HL-60/S4 treated with retinoic acid at 250 ng/mL for 4 days and 3 days (cell line): ENCODE measurements around the gene OLFM4.

ENCODE experiments used
- in situ Hi-C: fragments of 300-500 bp; cut with MboI; formaldehyde crosslinking; loops from 2 replicates; pipeline ENCODE4 v1.7.0; 2022; ENCODE audit warnings: low sequenced_read_pairs

OLFM4 gene

DNA sequence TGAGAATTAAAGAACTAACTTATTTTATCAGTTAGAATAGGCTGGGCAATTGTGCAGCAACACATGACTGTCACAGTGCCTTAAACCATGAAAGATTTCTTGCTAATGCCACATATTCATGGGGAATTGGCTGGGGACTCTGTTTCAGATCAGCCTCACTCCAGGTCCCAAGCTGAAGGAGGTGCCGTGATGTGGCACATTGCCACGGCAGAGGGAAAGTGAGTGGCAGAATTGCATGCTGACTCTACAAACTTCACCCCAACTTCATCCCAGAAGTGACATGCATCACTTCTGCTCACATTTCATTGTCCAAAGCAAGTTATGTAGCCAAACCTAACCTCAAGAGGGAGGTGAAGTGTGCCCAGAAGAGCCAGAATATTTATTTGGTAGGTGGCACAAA, 37.8 kb downstream of the OLFM4 start:
- in situ Hi-C loops: no loop called here

DNA sequence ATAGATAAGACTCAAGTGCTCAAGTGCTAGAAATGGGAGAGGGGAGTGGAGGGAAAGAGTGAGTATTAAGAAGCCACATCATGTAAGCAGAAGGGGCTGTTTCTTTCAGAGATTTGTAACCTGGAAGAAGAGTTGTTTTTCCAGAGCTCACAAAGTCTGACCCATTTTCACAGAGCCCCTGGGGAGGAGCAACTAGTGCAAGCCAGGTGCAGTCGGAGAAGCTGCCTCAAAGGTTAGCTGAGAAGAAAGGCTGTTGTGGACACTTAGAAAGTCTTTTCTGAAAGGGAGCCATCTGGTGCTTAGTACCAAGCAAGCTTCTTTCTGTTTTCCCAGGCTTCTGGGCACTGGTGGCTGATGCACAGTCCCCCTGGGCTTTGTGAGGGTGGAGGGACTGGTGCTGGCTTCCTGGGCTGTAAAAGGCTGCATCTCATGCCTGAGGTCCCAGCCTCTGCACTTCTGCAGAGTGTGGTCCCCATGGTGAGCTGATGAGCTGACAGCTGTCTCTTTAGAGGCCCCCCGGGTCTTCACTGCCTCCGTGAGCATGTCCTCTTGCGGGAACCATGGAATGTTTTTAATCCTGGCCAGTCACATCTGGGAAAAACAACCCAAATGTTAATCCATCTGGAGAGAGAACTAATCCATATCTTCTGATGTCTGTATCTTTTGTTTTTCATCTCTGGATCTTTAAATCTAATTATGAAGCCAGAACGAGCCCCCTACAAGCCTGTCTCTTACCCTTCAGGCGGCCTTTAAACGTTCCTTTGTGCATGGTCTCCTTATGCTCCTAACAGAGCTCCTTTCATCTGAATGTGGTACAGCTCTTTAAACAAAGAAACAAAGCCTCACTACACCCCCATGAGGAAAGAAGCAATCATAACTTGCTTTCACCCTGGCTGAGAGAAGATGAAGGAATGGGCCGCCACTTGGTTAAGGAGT, 40.2 kb downstream of the OLFM4 start:
- in situ Hi-C loops: no loop called here

DNA sequence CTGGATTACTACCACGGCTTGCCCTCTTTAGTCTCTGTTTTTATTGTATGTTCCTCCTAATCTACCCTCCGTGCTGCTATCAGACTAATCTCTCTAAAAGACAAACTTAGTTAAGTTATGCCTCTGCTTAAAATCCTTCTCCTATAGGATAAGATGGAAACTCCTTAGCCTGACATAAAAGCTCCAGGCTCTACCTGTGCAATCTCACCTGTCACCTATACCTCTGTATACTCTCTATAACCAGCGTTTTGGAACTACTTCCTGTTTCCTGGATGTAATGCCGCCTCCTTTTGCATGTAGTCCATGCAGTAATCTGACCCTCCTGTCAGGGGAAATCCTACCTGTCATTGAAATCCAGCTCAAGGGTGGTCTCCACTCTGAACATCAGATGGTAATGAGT, 41.2 kb downstream of the OLFM4 start:
- in situ Hi-C loops: no loop called here

DNA sequence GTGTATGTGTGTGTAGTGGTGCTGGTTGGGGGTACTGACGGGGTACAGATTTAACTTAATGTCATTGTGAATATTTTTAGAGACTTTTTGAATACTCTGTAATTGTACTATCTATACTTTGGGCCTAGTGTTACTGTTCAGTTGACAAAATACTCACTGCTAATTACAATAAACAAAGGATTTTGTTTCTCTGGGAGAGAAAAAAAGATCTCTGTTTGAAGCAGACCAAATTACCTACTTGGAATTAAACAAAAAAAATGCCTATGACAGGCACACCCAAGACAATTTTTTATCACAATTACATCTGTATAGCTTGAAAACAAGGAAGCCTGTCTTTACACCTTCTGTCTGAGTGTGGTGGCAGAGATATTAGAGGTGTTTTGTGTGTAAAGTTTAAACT, 45.1 kb downstream of the OLFM4 start:
- in situ Hi-C loops: no loop called here

DNA sequence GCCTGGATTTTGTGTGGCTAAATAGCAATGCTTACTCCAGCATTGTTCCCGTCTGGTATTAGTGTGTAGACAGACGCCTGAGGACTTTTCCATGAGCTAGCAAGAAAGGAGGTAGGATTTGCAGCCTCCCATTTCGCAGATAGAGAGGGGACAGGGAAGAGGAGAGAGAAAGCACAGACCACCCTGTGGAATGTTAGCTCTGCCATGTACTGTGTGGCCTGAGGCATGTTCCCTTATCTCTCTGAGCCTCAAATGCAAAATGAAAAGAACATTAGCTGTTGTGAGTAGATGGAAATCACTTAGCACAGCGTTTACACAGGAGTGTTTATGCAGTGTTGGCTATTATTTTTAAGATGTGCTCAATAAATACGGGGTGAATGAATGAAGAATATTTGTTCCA, 45.5 kb downstream of the OLFM4 start:
- in situ Hi-C loops: no loop called here

DNA sequence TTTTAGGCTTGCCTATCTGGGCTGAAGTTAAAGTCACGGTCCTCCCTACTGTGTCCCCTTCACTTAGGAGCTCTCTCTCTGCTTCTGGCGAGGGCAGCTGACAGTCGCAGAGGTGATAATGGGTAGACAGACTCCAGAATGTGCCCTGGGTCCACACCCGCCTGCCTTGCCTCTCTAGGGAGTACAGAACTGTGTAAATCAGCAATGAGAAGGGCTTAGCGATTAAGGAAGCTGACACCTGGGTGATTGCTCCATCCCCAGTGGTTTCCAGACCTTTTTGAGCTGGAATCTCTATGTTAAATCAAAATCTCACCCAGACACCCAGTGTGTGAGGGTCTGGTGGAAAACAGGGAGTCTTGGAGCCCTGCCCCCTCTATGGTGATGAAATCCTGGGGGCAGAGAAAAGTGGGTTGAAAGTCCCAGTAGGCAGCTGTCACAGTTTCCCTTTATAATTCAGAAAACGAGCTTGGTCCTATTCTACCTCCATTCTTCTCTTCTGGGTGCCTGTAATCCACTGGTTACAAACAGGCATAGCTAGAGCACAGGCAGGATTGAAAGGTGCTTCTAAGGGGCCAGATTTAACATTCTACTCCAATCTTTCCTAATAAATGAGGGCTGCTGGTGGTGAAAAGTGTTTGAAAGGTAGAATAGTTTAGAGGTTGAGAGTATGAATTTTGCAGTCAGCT, 46.9 kb downstream of the OLFM4 start:
- in situ Hi-C loops: no loop called here

DNA sequence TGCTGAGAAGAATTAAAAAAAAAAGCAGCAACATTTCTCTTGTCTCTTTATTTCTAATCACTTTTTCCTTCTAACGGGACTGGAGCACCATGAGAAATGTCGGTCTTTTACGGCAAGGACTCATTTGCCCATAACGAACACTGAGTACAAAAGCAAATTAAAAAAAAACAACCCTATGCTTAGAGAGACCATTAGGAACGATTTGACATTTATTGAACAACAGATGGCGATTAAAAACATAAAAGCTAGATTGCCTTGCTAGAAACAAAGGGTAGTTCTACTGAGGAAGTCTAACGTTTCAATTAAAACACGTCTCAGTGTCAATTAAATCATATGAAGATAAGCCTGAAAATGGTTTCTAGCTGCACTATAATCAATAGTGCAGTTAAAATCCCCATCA, 51.1 kb downstream of the OLFM4 start:
- in situ Hi-C loops: no loop called here

DNA sequence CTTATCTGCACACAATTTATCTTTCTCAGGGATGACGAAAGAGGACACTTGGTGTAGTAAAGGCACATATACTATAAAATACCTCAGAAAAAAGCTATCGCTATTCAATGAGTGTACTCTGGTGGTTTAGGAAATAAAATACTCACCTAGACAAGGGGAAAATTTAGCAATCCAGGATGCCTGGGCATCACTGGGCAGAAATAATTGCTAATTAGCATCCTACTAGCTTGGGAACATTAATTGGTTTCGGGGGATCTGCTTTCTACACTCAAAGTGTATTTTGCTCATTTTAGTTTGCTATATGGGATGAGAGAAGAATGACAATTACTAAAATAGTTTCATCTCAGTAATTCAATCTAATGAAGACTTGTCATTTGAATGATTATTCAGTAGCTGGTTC, 60.3 kb downstream of the OLFM4 start:
- in situ Hi-C loops: no loop called here

DNA sequence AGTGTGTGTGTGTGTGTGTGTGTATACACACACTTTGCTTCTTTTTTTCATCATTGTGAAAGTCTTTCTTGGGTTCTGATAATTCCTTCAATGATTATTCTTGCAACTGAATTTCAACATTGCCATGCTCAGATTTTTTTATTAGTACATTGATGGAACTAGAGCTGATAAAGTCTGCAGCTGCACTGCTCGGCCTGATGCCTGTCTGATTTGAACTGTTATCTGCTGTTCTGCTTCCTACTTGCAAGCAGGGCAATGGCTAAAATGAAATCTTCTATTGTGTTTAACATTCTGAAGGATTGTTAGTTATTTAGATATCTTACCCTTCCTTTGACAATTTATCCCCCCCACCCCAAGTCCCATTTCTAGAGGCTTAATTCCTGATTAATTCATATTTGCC, 61.3 kb downstream of the OLFM4 start:
- in situ Hi-C loops: no loop called here

DNA sequence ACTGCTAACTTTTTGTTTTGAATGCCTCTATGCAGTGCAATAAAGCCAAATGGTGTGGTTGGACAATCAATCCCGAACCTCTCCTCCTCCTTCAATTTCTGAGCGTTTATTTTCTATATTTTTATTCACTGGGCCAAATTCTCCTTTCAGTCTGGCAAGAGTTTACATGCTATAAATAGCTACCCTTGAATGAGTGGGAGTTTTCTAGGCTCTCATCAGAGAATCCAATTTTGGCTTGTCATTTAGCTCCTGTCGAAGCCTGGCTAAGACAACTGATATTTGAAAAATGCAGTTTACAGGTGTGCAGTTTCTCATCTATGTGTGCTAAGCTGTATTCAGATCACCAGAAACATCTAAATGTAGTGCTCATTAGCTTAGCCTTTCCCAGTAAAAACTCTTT, 61.8 kb downstream of the OLFM4 start:
- in situ Hi-C loops: no loop called here

DNA sequence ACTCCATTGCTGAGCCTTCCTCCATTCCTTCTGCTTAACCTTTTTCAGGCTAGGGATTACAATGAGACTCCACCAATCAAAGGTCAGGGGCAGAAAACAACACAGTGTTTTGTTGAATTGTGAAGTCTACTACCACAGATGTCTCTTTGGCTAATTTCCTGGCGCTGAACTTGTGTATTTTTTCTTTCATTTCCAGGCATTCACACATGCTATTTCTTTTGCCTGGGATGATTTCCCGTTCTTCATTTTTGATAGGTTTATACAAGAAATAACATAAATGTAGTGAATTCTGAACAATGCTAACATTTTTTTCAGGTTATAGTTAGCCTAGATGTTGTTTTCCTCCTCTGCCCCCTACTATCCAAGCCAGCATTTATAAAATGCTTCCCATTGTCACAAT, 64.3 kb downstream of the OLFM4 start:
- in situ Hi-C loops: no loop called here

DNA sequence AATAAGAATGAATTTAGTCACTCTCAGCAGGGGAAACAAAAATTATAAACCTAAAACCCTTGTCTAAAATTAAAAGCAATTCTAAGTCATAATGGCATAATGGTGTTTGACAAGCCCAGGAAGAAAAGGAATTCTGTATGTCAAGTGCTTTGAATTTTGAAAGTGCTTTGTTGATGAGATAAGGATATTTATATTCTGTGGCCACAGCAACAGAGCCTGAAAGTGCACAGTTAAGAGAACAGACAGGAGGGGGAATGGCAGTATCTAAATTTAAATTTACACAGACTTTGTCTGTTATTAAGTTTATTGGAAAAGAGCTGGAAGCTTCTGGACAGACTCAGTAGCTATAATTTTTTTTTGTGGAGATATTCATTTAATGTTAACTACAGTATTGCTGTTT, 69.8 kb downstream of the OLFM4 start:
- in situ Hi-C loops: no loop called here

DNA sequence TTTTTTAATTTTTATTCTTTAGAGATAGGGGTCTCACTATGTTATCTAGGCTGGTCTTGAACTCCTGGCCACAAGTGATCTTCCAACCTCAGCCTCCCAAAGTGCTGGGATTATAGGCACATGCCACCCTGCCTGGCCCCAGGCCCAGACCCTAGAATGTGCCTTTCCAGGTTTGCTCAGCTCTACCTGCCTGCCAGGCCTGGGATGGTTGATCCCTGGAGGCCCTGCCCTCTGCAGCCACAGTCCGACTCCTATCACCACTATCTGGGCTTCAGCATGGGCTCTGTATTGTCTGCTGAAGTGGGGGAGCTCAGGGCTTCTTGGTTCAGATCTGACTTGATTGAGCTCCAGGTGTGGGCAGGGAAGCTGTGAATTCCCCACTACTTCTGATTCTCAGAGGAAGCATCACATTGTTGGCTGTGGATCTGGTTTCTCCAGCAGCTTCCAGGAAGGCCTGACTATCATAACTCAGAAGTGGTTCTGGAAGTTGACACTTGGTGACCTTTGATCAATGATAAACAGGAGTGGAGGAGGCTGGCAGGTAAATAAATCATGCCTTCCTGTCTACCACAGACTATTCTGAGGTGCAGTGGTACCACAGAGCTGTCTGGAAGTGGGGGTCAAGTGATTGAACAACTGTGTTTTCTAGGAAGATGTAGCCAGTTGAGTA, 71.9 kb downstream of the OLFM4 start:
- in situ Hi-C loops: no loop called here
